GM15510 (cell line): ENCODE measurements around the gene ARMCX4.

Experiments
- POLR2A ChIP-seq: IDR thresholded peaks from 3 replicates; pipeline ENCODE4 v1.6.1; 2011; ENCODE audit warnings: borderline replicate concordance; ENCODE audit not compliant: insufficient read length; ENCODE audit errors: extremely low read depth

ARMCX4 gene

DNA sequence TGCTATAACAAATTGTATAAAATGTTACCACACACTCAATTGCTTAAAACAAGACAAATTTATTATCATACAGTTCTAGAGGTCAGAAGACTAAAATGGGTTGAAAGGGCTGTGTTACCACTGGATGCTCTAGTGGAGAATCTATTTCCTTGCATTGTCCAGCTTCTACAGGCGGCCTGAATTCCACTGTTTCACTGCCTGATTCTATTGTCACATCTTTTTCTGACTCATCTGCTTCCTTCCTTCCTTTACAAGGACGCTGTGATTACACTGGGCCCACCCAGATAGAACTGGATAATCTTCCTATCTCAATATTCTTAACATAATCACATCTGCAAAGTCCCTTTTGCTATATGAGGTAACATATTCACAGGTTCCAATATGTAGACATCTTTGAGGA lies 45.7 kb downstream of the ARMCX4 start:
- no peak for TF ChIP-seq POLR2A
